Uterus (tissue), 2 donors: Measurements from ENCODE around the gene FOXC1.

Experiments used
- POLR2A ChIP-seq, 2 donors: fragments of 450-650 bp; IDR thresholded peaks; one replicate each; pipeline ENCODE4 v1.6.1; 2016; ENCODE audit warnings: antibody characterized with exemption in 2 of 2, mild to moderate bottlenecking in 1 of 2, moderate library complexity in 1 of 2
- TF ChIP-seq, protein P1 (sequence below), 4 experiments: fragments of 200-600 bp in 2 of 4; fragments of 450-650 bp in 2 of 4; sonication (generic) in 2 of 4; IDR thresholded peaks; one replicate each; pipeline ENCODE4 v1.5.1; 2016 to 2019; ENCODE audit warnings: antibody characterized with exemption in 4 of 4, mild to moderate bottlenecking in 2 of 4, moderate library complexity in 1 of 4

DNA sequence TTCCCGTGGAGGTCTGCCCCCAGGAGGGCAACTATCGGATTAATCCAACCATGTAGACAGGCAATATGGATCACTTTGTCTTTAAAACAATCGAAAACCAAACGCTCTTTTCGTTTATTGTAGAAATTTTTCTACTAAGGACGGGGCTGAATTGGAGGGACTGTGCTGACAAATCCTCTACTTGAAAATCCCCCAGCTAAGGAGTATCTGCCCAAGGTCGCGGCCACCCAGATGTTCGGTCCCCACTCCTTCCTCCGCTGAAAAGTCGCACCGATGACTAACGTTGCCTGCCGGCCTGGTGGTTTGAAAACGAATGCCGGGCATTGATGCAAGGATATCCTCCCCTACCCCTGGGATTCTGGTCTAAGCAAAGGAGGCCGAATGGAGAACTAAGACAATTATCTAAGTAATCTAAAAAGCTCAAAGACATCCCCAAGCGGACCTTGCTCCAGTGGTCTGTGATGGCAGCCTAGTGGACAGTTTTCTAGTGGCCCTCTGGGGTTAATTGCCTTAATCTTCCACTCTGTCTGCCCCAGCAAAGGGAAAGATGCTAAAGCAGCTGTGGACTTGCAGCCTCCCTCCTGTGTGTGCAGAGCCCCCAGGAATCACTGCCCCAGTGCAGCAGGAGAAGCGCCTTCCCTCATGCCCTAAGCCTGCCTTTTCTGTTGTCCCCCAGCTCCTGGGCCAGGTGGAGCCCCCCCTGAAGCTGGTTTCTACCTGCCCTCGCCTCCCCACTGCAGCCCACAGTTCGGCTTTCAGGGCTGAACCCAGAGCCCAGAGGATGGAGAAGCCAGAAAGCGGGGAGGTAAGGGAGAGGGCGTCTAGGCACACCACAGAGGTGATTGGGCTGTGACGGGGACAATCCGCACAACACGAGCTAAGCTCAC is 3.6 kb upstream of the FOXC1 start:
- TF ChIP-seq, protein P1, sequence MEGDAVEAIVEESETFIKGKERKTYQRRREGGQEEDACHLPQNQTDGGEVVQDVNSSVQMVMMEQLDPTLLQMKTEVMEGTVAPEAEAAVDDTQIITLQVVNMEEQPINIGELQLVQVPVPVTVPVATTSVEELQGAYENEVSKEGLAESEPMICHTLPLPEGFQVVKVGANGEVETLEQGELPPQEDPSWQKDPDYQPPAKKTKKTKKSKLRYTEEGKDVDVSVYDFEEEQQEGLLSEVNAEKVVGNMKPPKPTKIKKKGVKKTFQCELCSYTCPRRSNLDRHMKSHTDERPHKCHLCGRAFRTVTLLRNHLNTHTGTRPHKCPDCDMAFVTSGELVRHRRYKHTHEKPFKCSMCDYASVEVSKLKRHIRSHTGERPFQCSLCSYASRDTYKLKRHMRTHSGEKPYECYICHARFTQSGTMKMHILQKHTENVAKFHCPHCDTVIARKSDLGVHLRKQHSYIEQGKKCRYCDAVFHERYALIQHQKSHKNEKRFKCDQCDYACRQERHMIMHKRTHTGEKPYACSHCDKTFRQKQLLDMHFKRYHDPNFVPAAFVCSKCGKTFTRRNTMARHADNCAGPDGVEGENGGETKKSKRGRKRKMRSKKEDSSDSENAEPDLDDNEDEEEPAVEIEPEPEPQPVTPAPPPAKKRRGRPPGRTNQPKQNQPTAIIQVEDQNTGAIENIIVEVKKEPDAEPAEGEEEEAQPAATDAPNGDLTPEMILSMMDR (IDR thresholded peaks at IDR 0.05), result no peak
- no peak for TF ChIP-seq POLR2A (IDR thresholded peaks at IDR 0.05)
